ENCODE results near the gene FCHSD2. TPM values are rescaled to one million over a fixed set of nuclear protein-coding genes. Genes with fewer than 3 reads are reported as not detected.

FCHSD2 gene
- total RNA-seq, 1 donor from 2014 or later = 18.9 TPM

DNA sequence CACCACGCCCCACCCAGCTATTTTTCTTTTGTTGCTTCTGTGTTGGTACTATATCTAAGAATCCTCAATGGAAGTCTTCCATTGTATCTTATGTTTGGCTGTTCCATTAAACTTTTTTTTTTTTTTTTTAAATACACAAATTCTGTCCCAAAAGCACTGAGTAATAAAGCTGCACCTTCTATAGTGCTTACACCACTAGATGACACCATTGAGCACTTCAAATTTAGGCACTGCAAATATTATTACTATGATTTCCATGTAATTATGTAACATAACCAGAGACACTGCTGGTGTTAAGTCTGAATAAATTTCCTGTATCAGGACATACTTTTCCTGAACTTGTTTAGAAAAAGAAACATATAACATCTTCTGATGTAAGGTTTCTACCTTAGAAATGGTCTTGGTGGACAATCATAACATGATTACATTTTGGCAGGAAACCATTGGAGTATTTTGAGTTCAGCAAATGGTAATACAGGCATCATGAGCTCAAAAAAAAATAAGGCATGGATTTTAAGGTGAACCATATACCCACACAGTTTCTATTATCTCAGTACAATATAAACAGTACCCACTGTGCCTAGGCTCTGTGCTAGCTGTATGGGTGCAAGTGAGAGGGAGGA lies 217.4 kb downstream of the FCHSD2 start:
- Histone ChIP-seq H3K79me2 (ENCODE audit: insufficient read depth, low read length) (no peaks in the 10 kb centered on the region), H3K4me1 (ENCODE audit: insufficient read depth, low read length) (no peaks in the 10 kb centered on the region), H3K27me3 (ENCODE audit: insufficient read depth, low read length) (no peaks in the 10 kb centered on the region), H3K27ac (ENCODE audit: low read depth, low read length) (no peak overlapping the region), H3K9ac (ENCODE audit: low read length) (no peak overlapping the region), H4K20me1 (ENCODE audit: insufficient read depth, low read length) (no peaks in the 10 kb centered on the region), H3K4me2 (ENCODE audit: low read length) (no peak overlapping the region), H3K36me3 (ENCODE audit: insufficient read depth, low read length) (no peaks in the 10 kb centered on the region), H2AFZ (ENCODE audit: low read depth, low read length) (no peak overlapping the region), H3K9me3 (ENCODE audit: insufficient read depth, low read depth, low read length) (no peaks in the 10 kb centered on the region), H3K4me3 (ENCODE audit: insufficient read depth, low read depth, low read length) (no peak overlapping the region)
- no peaks in the 10 kb centered on the region for H3K9me3 Mint-ChIP-seq (ENCODE audit: unreplicated experiment)
- no peaks in the 10 kb centered on the region for H3K27me3 Mint-ChIP-seq (ENCODE audit: low read depth, unreplicated experiment)
- H3K4me1 Mint-ChIP-seq (ENCODE audit: low read depth, unreplicated experiment) = no peaks in the 10 kb centered on the region
- TF ChIP-seq EZH2 (IDR thresholded peaks at IDR 0.05; ENCODE audit: insufficient read depth, low read length) = no peak
- TF ChIP-seq, protein P1, sequence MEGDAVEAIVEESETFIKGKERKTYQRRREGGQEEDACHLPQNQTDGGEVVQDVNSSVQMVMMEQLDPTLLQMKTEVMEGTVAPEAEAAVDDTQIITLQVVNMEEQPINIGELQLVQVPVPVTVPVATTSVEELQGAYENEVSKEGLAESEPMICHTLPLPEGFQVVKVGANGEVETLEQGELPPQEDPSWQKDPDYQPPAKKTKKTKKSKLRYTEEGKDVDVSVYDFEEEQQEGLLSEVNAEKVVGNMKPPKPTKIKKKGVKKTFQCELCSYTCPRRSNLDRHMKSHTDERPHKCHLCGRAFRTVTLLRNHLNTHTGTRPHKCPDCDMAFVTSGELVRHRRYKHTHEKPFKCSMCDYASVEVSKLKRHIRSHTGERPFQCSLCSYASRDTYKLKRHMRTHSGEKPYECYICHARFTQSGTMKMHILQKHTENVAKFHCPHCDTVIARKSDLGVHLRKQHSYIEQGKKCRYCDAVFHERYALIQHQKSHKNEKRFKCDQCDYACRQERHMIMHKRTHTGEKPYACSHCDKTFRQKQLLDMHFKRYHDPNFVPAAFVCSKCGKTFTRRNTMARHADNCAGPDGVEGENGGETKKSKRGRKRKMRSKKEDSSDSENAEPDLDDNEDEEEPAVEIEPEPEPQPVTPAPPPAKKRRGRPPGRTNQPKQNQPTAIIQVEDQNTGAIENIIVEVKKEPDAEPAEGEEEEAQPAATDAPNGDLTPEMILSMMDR (IDR thresholded peaks at IDR 0.05; ENCODE audit: insufficient read depth, low read depth, low read length) = peak; percentile 45
- FAIRE-seq (no peak), DNase-seq (ENCODE audit: low read depth) (peak; percentile 16)
- H3K27ac Mint-ChIP-seq (ENCODE audit: unreplicated experiment) = no peak overlapping the region
- no peak overlapping the region for H3K4me3 Mint-ChIP-seq (ENCODE audit: unreplicated experiment)
- peaks cover 3% of the 10 kb centered on the region for H3K36me3 Mint-ChIP-seq (ENCODE audit: low read depth, unreplicated experiment)

DNA sequence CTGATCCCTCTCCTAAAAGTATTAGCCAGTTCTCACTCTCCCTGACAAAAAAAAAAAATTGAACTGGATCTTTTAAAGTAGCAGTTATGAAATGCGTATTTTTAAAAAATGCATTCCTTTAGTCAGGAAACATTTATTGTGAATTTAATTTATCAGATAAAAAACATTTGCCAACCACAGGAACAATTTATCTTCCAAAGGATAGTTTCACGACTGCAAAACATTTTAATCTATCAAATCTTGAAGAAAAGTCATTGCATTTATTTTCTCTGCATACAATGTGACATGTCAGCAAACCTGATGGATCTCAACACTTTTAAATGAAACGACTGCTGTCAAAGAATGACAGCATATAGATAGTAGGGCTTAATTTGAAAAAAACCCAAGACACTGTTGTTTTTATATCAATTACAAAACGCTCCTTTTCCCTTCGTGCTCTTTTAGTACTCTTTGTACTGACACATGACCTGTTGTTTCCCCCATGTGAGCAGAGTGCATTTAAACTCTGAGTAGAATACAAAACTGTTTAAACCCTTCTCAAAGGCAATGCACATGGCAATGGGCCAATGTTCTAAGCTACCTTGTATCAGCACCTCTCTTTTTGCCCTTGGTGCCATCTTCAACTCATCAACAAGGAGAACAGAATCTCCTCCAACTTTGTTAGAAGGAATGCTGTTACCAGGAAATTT lies 220.9 kb downstream of the FCHSD2 start:
- Histone ChIP-seq H3K4me3 (ENCODE audit: insufficient read depth, low read depth, low read length) (no peak overlapping the region), H4K20me1 (ENCODE audit: insufficient read depth, low read length) (no peaks in the 10 kb centered on the region), H3K79me2 (ENCODE audit: insufficient read depth, low read length) (no peaks in the 10 kb centered on the region), H3K4me2 (ENCODE audit: low read length) (no peak overlapping the region), H3K27me3 (ENCODE audit: insufficient read depth, low read length) (no peaks in the 10 kb centered on the region), H3K36me3 (ENCODE audit: insufficient read depth, low read length) (no peaks in the 10 kb centered on the region), H3K27ac (ENCODE audit: low read depth, low read length) (no peak overlapping the region), H3K9me3 (ENCODE audit: insufficient read depth, low read depth, low read length) (no peaks in the 10 kb centered on the region), H3K4me1 (ENCODE audit: insufficient read depth, low read length) (no peaks in the 10 kb centered on the region), H3K9ac (ENCODE audit: low read length) (no peak overlapping the region), H2AFZ (ENCODE audit: low read depth, low read length) (no peak overlapping the region)
- no peak overlapping the region for H3K27ac Mint-ChIP-seq (ENCODE audit: unreplicated experiment)
- H3K36me3 Mint-ChIP-seq (ENCODE audit: low read depth, unreplicated experiment) = no peaks in the 10 kb centered on the region
- DNase-seq (ENCODE audit: low read depth) (no peak), FAIRE-seq (no peak)
- no peaks in the 10 kb centered on the region for H3K27me3 Mint-ChIP-seq (ENCODE audit: low read depth, unreplicated experiment)
- H3K4me3 Mint-ChIP-seq (ENCODE audit: unreplicated experiment) = no peak overlapping the region
- H3K9me3 Mint-ChIP-seq (ENCODE audit: unreplicated experiment) = no peaks in the 10 kb centered on the region
- TF ChIP-seq EZH2 (IDR thresholded peaks at IDR 0.05; ENCODE audit: insufficient read depth, low read length) = no peak
- no peaks in the 10 kb centered on the region for H3K4me1 Mint-ChIP-seq (ENCODE audit: low read depth, unreplicated experiment)

DNA sequence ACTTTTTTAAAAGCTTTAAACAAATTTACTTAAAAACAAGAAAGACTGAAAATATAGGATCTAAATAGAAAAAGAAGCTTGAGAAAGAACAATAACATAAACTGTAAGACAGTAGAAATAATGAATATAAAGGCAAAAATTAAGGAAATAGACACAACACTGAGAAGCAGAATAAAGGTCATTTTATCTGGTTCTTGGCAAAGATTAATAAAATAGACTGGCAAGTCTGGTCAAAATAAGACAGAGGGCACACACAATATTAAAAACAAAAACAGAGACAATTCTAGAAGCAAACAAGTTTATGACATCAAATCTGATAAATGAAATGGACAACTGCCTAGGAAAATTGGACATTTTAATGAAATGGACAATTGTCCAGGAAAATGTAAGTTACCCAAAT lies 222.1 kb downstream of the FCHSD2 start:
- Histone ChIP-seq H3K9ac (ENCODE audit: low read length) (no peak overlapping the region), H3K4me1 (ENCODE audit: insufficient read depth, low read length) (no peaks in the 10 kb centered on the region), H4K20me1 (ENCODE audit: insufficient read depth, low read length) (no peaks in the 10 kb centered on the region), H3K27me3 (ENCODE audit: insufficient read depth, low read length) (no peaks in the 10 kb centered on the region), H3K4me3 (ENCODE audit: insufficient read depth, low read depth, low read length) (no peak overlapping the region), H3K27ac (ENCODE audit: low read depth, low read length) (no peak overlapping the region), H3K79me2 (ENCODE audit: insufficient read depth, low read length) (no peaks in the 10 kb centered on the region), H3K9me3 (ENCODE audit: insufficient read depth, low read depth, low read length) (no peaks in the 10 kb centered on the region), H3K36me3 (ENCODE audit: insufficient read depth, low read length) (no peaks in the 10 kb centered on the region), H2AFZ (ENCODE audit: low read depth, low read length) (no peak overlapping the region), H3K4me2 (ENCODE audit: low read length) (no peak overlapping the region)
- Mint-ChIP-seq H3K9me3 (ENCODE audit: unreplicated experiment) (no peaks in the 10 kb centered on the region), H3K27ac (ENCODE audit: unreplicated experiment) (no peak overlapping the region), H3K27me3 (ENCODE audit: low read depth, unreplicated experiment) (no peaks in the 10 kb centered on the region), H3K4me3 (ENCODE audit: unreplicated experiment) (no peak overlapping the region), H3K36me3 (ENCODE audit: low read depth, unreplicated experiment) (peaks cover 2% of the 10 kb centered on the region), H3K4me1 (ENCODE audit: low read depth, unreplicated experiment) (no peaks in the 10 kb centered on the region)
- FAIRE-seq = no peak
- DNase-seq (ENCODE audit: low read depth) = no peak
- TF ChIP-seq, protein P1 (IDR thresholded peaks at IDR 0.05; ENCODE audit: insufficient read depth, low read depth, low read length) = no peak
- no peak for TF ChIP-seq EZH2 (IDR thresholded peaks at IDR 0.05; ENCODE audit: insufficient read depth, low read length)

All from astrocyte (in vitro differentiated cells and primary cell).